EL (cell line): ENCODE results near the gene GPR39.

Experiments
- DNase-seq: peaks from one replicate; pipeline ENCODE4 v3.0.0-alpha.2; 2016

GPR39 gene

DNA sequence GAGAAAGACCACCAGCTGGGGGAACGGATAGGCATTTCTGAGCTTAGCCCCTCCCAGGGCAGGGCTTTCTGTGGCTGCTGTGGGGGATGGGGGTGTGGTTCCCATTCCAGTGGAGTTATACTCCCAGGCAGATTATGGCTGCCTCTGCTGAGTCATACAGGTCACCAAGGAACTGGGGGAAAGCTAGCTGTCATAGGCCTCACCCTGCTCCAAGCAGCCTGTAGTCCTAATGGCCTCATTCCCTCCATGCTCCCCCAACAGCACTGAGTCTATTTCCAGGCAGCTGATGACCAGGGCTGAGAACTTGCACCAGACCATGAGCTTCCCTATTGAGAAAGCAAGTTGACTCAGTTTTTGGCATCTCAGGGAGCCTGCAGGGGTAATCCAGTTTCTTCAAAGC lies 87.1 kb downstream of the GPR39 start:
- DNase-seq, result peak; percentile 43

DNA sequence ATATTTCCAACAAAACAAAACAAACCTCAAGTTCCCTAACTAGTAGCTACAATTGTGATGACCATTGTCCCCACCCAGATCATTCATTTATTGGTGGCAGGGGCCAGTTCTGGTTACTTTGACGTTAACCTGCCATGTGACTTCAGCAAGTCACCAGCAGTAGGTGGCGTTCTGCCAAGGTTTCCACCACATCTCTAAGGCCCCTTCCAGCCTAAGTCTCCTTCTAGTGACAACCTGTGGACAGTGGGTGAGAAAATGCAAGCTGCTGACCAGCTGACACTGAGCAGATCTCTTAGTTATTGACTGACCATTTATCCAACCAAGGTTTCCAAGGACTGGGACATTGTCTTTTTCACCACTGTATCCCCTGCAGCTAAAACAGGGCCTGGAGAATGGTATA lies 98.4 kb downstream of the GPR39 start:
- DNase-seq, result no peak

DNA sequence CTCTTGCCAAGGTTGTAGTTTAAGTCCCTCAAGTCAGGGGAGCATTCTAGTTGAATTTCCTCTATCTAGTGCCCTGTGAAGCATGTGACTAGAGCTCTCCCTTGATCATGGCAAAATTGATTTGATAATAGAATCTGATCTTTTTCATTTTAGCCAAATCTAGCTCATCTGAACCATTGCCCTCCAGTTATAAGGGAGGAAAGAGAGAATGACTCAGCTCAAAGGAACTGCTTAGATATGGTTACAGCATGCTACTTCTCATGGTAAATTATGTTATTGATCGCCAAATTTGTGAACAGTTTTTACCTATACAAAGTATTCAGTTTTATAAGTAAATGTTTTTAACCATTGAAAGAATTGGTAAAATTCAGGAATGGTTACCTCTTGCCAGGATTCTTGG lies 100.8 kb downstream of the GPR39 start:
- peak; percentile 9 for DNase-seq

DNA sequence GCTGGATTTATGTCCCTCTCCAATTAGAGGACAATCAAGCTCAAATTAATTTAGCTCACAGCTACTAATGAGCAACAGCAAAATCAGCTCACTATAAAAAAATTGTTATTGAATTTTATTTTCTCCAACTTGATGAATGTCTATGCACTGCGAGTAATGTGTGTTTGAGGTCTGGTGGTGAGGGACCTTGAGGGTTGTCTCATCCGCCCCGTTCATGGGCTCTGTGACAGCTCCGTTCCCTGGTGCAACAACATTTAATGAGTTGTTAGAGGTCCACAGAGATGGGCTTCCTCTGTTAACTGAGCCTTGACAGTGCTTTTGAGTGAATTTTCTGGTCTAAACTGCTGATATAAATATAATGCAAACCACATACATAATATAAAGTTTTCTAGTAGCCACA lies 101.7 kb downstream of the GPR39 start:
- DNase-seq, result no peak

DNA sequence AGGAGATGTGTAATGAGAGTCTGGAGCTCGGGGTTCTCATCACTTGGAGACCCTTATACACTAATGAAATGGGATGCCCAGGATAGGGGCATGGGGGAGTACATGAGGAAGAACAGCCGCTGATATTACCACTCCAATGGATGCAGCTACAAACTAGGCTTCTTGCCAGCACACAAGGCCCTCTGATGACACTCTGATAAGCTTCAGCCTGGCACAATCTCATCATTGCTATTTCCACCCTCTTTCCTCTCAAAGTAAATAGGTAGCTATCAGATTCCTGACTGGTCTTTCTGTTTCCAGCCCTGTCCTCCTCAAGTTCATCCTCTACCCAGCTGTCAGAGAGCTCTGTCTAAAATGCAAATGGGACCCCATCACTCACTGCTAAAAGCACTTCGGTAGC lies 103.0 kb downstream of the GPR39 start:
- DNase-seq, result no peak

DNA sequence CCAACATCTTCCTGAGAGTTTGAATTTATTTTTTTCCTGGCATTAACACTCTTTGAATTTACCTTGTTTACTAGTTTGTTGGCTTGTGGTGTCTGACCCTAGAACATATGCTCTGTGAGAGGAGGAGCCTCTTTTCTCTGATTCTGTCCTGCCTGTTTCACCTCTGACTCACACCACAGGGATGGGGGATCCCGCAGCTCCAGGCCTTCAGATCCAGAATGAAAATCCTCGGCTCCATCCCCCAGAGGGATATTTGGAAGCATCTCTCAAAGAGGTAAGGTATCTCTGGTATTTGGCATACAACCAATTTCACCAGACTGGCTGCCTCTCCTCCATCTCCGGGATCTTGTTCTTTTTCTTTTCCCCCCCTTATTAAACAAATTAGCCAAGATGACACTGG lies 104.7 kb downstream of the GPR39 start:
- peak; percentile 72 for DNase-seq

DNA sequence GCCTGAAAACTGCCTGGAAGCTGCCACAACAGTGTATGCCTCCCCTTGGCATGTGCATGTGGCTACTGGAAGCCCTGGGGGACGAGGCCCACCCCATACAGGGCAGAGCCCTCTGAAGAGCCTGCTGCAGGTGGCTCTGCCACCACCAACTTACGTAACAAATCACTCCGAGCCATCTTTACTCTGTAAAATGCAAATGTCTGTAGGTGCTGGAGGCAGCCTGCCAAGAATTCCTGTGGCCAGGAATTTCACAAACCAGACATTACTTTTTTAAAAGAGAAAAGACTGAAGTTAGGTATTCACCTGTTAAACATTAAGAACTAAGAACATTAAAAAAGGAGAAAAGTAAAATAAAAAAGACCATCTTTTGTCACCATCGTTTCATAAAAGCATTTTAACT lies 106.3 kb downstream of the GPR39 start:
- no peak for DNase-seq

DNA sequence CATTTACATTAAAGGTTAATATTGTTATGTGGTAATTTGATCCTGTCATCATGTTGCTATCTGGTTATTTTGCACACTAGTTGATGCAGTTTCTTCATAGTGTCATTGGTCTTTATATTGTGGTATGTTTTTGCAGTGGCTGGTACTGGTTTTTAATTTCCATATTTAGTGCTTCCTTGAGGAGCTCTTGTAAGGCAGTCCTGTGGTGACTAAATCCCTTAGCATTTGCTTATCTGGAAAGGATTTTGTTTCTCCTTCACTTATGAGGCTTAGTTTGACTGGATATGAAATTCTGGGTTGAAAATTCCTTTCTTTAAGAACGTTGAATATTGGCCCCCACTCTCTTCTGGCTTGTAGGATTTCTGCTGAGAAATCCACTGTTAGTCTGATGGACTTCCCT lies 120.5 kb downstream of the GPR39 start:
- peak; percentile 10 for DNase-seq

DNA sequence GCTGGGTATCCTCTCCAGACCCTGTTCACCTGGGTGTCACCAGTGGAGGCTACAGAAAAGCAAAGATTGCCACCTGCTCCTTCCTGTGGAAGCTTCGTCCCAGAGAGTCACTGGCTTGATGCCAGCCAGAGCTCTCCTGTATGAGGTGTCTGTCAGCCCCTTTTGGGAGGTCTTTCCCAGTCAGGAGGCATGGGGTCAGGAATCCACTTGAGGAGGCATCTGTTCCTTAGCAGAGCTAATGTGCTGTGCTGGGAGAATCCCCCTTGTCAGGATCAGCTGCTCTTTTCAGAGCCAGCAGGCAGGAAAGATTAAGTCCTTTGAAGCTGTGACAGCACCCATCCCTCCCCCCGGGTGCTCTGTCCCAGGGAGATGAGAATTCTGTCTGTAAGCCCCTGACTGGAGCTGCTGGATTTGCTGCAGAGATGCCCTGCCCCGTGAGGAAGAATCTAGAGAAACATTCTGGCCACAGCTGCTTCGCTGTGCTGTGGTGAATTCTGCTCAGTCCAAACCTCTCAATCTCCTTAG lies 121.8 kb downstream of the GPR39 start:
- DNase-seq, result no peak

DNA sequence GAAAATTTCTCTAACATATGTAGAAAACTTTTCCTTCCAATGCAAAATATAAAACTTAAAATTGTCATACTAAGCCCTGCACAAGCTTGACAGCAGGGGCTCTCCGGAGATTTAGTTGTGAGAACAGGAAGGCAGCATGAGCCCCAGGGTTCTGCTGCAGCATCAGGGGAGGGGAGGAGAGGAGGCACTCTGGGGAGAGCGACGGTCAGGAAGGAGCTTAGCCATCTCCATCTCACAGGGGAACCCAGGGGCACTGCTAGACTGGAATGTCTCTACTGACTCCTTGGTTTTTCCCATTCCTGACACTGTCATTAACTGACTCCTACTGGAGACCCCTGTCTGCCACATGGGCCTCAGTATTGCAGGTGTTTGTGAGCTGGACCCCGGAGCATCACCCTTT lies 123.6 kb downstream of the GPR39 start:
- no peak for DNase-seq

DNA sequence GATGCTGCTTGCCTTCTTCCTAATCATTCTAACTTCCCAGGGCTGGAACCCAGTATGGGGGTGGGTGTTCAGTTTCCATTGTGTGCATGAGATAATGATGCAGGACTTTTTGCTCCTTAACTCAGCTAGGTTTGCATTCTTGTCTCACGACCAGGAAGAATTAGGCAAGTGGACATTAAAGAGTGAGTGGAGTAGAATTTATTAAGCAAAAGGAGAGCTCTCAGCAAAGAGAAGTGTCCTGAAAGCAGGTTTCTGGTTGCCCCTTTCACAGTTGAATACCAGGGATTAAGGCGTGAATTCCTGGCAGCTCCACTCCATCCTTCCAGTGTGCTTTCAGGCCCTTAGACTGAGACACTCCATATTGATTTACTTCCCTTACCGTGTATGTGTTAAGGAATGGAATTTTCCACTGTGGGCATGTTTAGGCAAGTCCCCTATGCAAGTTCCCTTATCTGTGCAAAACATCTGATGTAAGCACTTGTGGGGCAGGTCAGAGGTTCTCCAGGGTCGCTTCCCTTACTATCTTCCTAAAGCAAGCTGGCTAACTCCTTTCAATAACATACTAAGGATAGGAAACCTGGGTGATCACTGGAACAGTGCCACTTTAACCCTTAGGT lies 126.5 kb downstream of the GPR39 start:
- DNase-seq, result no peak

DNA sequence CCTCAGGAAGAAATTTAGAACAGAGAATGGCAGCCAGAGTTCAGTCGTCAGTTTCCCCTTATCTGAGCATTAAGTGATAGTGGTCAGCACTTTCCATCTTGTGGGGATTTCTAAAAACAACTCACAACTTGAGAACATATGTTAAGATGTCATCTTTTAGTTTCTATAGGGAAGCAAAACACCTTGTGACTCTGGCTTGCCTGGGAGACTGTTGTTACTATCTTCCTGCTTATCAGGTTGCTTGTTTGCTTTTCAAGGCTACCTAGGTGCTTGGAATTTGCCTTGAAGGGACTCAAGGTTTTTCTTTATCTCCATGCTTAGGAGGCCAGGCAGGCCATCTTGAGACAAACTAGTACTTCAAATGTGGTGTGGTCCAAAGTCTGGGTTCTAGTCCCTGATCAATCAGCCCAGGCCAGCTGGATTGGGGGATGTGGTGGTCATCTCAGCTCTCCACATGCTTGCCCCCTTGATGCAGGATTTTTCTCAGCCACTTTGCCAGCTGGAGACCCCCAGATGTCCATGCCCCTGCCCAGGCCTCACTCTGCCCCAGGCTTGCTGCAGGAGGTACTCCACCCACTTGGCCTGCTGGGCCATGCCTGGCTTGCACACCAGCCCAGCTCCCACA lies 127.5 kb downstream of the GPR39 start:
- no peak for DNase-seq

DNA sequence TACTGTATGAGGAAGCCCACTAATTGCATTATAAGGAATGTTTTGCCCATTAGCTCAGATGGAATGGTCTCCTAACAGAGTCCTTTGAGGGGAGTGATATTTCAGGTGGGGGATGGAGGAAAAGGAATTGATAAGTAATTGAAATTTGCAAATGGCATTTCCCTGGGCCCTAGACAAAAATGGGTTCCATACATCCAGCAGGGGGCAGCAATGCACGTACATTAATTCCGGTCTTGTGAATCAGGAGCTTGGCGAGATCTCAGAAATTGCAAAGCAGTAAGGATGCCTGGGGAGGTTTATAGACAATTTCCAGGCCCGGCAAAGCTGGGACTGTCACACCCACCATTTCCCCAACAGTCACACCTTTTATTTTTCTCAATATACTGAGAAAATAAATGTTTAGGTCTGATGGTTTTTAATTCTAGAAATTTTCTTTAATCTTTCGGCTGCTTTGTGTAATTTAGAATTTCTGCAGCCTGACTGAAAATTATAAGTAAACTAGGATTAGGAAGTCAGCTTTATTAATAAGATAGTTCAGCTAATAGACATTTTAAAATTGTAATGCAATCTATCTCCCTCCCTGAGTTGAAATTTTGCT lies 130.6 kb downstream of the GPR39 start:
- peak; percentile 75 for DNase-seq

DNA sequence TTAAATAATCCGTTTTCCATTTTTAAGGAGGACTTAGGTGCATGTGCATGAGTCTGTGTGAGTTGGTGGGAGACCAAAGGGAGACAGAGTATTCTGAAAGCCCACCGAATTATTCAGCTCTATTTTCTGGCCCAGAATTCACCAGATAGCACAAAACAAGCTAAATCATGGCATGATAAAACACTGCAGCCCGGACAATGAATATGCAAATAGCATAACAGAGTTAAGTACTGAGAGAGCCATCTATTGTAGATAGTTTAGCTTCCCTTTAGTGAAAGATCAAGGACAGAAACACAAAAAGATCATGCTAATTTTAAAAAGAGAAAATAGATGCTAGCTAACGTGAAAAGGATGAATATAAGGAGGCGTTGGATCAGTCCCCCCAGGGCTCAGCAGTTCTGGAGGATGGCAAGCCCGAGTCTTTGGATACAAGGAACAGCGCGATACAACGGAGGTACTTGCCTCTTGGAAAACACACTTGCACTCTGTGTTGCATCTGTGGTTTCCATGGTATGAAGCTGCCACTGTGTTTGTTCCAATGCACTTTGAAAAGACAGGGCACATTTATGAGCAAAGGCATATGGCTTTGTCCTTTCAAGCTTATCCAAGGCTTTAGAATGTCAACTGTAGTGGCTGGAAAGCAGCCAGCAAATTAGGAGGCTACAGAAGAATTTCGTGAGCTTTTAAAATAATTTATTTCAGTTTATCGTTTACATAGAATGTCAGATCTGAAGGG lies 133.5 kb downstream of the GPR39 start:
- no peak for DNase-seq

DNA sequence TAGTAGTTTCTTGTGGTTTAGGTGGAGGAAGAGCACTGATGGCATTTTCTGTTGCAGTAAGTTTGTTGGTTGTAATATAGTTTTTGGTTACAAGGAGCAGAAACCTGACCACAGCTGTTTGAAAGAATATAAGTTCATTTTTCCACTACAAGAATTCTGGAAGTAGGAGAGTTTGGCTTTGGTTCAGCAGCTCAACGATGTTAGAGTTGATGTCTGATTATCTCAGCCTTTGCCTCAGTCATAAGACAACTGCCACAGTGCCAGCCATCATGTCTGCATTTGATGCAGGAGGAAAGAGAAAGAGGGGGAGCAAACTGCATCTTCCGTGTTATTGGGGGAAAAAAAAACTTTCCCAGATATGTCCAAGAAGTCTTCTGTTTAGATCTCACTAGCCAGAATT lies 134.3 kb downstream of the GPR39 start:
- no peak for DNase-seq

DNA sequence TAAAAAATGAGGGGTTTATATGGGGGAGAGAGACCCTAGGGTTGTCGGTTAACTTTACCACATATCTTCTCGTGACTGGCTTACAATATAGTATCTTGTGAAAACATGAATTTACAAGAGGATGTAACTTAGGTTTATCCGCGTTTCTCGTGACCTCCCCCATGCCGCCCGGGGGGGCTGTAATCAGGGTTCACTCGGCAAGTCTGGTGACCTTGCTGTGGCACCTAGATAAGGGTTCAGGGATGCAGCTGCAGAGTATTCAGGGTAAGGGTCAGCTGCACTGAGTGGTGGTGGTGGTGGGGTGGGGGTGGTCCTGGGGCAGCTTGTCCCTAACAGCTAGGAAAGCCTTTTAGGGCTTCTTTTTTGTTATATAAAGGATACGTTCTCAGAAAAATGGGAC lies 141.1 kb downstream of the GPR39 start:
- DNase-seq, result no peak

DNA sequence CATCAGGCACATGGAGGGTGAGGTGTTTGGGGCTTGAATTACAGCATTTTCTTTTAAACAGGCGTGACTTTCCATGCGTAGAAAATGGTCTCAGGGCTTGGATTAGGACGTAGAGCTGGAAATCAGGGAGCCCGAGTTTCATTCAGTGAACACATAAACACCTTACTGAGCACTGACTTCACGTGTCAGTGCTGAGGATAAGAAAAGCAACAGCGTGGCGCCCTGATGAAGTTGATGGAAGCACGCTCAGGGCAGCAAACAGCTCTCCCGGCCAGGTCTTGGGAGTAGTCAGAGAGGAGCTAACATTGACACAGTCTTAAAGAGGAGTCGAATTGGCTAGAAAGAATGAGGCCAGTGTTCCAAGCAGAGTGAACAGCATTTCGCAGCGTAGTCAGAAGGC lies 142.7 kb downstream of the GPR39 start:
- no peak for DNase-seq

DNA sequence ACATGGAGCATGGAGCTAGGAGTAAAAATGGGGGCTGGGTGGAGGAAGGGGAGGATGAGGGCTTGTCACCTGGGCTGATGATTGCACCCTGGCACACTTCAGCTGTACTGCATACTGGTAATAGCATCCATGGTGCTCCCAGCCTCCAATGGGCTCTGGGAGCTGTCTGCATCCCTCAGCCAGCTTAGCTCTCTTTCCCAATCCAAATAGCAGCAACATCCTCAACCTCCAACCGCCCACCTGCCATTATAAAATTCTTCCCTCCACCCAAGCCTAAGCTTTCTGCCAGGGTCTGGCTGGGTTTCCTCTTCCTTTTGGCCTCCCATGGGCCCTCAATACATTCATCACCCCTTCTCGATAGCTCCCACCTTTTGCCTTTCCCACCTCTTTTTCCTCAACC lies 143.3 kb downstream of the GPR39 start:
- DNase-seq, result no peak

DNA sequence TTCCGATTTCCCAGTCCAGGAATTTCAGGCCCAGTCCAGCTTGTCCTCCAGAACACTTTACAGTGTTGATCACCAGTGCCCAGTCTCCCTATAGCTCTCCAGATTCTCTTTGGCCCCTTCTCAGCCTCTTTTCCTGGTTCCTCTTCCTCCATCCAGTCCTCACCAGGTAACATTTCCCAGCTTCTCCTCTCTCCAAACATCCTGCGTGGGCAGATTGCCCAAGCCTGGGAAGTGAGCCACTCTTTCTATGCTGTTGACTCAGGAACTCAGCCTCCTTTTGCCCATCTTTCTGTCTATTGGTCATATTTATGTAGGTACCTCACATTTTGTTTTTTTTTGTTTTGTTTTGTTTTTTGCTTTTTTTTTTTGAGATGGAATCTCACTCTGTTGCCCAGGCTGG lies 144.0 kb downstream of the GPR39 start:
- no peak for DNase-seq

DNA sequence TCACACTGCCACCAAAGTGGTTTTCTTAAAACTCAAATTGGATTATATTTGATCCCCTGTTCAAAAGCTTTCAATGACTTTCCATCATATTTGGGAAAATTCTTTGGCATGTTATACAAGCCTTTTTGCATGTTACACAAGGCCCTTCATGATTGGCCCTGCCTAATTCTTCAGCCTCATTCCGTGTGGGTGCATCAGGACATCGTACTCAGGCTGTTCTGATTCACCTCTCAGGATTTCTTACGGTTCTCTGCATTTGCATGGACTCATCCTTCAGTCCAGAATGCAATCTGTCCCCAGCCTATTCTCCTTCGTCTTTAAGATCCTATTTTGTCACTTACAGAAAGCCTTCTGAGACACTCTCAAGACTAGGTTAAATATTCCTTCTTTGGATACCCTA lies 145.6 kb downstream of the GPR39 start:
- DNase-seq, result peak; percentile 50

DNA sequence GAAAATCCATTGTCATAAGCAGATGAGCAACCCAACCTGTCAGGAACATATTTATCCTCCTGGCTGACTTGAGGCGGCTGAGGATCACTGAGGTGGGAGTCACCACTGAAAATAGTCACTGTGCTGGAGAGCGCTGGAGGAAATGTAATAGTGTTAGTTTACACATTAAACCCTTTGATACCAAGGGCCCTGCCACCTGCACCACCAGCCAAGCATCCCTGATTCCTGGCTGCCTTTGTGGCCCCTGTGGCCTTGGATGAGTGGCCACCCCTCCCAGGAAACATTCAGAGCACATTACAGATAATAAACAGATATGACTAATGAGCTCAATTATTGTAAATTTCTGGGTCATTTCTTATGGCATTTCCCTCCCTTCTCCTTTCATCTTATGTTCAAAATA lies 147.5 kb downstream of the GPR39 start:
- DNase-seq, result no peak

DNA sequence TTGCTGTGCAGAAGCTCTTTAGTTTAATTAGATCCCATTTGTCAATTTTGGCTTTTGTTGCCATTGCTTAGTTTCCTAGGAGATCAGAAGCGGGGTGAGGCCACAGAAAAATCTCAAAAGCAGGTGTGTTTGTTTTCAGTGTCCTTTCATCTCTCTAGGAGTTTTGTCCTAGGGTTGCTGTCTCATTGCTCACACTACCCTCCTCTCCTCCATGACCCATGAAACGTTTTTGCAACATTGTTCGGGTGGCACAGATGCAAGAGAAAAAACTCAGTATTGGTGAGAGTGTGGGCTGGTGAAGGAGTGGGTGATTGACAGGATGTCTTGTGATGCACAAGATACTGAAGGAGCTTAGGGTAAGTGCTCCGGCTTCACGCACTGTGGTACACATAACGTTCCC lies 149.8 kb downstream of the GPR39 start:
- no peak for DNase-seq

DNA sequence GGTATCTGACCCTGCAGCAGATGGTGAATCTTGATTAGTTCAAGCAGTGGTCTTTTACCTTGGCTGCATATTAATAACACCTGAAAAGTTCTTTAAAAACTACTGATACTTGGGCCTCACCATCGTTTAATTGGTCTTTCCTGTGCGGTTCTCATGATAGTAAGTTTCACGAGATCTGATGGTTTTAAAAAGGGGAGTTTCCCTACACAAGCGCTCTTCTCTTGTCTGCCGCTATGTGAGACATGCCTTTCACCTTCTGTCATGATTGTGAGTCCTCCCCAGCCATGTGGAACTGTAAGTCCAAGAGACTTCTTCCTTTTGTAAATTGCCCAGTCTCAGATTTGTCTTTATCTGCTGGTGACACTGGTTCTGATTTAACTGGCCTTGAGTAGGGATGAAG lies 151.1 kb downstream of the GPR39 start:
- no peak for DNase-seq

DNA sequence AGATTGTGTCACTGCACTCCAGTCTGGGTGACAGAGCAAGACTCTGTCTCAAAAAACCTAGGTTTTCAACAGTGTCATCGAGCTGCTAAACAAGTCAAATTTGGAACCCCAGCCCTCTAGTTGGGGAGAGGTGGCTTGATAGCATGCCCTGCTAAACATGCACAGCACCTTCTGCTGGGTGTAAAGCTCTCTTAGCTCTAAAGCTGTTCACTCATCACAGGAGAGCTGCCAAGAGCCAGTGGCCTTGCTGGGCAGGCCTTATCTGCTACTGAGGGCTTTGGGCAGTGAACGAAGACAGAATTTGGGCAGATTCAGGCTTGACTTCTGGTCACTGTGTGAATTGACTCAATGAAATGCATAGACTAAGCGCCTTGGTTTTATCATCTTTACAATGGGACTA lies 152.1 kb downstream of the GPR39 start:
- no peak for DNase-seq
